ENCODE data around the gene SGSM2. TPM values are rescaled to one million over a fixed set of nuclear protein-coding genes. Genes with fewer than 3 reads are reported as not detected.
A peak's percentile ranks its signal among the peaks of the same experiment; 100 is the strongest.

SGSM2 gene
- total and polyA plus RNA-seq, 2 of the 13 experiments (the other 11 are each of a cell fraction or from before 2014, with no cell fraction given) = 30.4 to 51.3 TPM

DNA sequence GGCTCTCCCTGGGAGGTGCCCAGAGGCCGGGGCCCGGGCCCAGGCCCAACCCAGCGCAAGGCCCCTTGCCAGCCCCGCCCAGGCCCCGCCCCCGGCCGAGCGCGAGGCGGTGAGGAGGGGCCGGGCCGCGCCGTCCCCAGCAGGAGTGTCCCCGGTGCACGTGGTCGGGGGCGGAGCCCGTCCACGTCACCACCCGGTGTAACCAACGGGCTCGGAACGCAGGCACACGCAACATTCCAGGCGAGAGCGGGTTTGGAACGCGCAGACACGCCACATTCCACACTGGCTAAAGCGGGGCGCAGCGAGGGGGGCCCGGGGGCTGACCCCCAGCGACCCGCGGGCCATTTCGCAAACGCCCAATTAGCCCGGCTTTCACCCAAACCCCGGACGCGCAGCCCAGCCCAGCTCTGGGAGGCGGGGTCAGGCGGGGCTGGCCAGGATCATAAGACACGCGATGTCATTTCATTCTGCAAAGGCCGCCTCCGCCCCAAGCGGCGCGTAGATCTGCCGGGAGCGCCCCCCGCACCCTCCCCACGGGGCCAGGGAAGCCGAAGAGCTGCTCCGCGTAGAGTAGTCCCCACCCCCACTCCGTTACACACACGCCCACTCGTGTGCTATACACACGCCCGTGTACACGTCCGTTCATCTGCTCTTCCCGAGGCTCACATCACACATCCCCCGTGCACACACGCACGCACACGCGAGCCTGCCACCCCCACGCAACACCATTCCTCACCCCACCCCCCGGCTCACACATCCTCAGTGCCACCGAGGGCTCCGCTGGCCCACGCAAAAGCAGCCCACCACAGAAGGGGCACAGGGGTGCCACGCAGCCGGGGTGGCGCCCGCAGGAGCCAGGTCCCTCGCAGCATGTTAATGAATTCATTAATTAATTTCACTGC is 62.5 kb downstream of the SGSM2 start (continued):
- TF ChIP-seq, protein P1, sequence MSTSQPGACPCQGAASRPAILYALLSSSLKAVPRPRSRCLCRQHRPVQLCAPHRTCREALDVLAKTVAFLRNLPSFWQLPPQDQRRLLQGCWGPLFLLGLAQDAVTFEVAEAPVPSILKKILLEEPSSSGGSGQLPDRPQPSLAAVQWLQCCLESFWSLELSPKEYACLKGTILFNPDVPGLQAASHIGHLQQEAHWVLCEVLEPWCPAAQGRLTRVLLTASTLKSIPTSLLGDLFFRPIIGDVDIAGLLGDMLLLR (CRISPR knock-in tag; IDR thresholded peaks at IDR 0.05) = peak; percentile 82; the same call in 1 of the 2 replicates
- no peak for TF ChIP-seq FOXP1 (IDR thresholded peaks at IDR 0.05)
- TF ChIP-seq FOXP1 (CRISPR knock-in tag; IDR thresholded peaks at IDR 0.05) = peak; percentile 6; the same call in 1 of the 2 replicates
- peak; percentile 76; the same call in 1 of the 2 replicates for TF ChIP-seq NR2F2 (IDR thresholded peaks at IDR 0.05; ENCODE audit: borderline replicate concordance, low read depth)
- 0 out of 2 replicates have a peak, but pooled peaks have one; percentile 23 for TF ChIP-seq ZNF264 (CRISPR knock-in tag; IDR thresholded peaks at IDR 0.05)
- no peak for TF ChIP-seq HDAC6 (IDR thresholded peaks at IDR 0.05; ENCODE audit: low read depth, low read length)
- TF ChIP-seq HNF4G (IDR thresholded peaks at IDR 0.05; ENCODE audit: borderline replicate concordance, low read depth, low read length) = peak; percentile 7; the same call in 1 of the 2 replicates
- TF ChIP-seq HNF4G (CRISPR knock-in tag; IDR thresholded peaks at IDR 0.05; ENCODE audit: borderline replicate concordance, low read depth) = no peak
- peak; percentile 79 for TF ChIP-seq YEATS4 (CRISPR knock-in tag; IDR thresholded peaks at IDR 0.05; ENCODE audit: borderline replicate concordance)
- peak; percentile 9 for TF ChIP-seq TBL1XR1 (IDR thresholded peaks at IDR 0.05; ENCODE audit: borderline replicate concordance, low read length, partially characterized antibody)
- TF ChIP-seq ZNF746 (CRISPR knock-in tag; IDR thresholded peaks at IDR 0.05) = no peak
- no peak for TF ChIP-seq ZNF121 (CRISPR knock-in tag; IDR thresholded peaks at IDR 0.05)
- TF ChIP-seq PRPF4 (IDR thresholded peaks at IDR 0.05; ENCODE audit: low read depth, low read length, poor library complexity, severe bottlenecking) = no peak
- no peak for TF ChIP-seq ZNF678 (CRISPR knock-in tag; IDR thresholded peaks at IDR 0.05)
- no peak for TF ChIP-seq ZNF703 (CRISPR knock-in tag; IDR thresholded peaks at IDR 0.05; ENCODE audit: borderline replicate concordance)
- no peak for TF ChIP-seq ARNT (IDR thresholded peaks at IDR 0.05)
- no peak for TF ChIP-seq TOE1 (CRISPR knock-in tag; IDR thresholded peaks at IDR 0.05)
- TF ChIP-seq, protein P2, sequence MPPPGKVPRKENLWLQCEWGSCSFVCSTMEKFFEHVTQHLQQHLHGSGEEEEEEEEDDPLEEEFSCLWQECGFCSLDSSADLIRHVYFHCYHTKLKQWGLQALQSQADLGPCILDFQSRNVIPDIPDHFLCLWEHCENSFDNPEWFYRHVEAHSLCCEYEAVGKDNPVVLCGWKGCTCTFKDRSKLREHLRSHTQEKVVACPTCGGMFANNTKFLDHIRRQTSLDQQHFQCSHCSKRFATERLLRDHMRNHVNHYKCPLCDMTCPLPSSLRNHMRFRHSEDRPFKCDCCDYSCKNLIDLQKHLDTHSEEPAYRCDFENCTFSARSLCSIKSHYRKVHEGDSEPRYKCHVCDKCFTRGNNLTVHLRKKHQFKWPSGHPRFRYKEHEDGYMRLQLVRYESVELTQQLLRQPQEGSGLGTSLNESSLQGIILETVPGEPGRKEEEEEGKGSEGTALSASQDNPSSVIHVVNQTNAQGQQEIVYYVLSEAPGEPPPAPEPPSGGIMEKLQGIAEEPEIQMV (CRISPR knock-in tag; IDR thresholded peaks at IDR 0.05; ENCODE audit: low read depth) = no peak; the same call in 1 of the 2 replicates
- TF ChIP-seq FOSL1 (CRISPR knock-in tag; IDR thresholded peaks at IDR 0.05; ENCODE audit: borderline replicate concordance) = no peak
- no peak for TF ChIP-seq LCORL (IDR thresholded peaks at IDR 0.05)
- peak; percentile 90 for TF ChIP-seq LCORL (CRISPR knock-in tag; IDR thresholded peaks at IDR 0.05)
- no peak for TF ChIP-seq ATAD3A (CRISPR knock-in tag; IDR thresholded peaks at IDR 0.05)
- TF ChIP-seq HDAC2 (CRISPR knock-in tag; IDR thresholded peaks at IDR 0.05) = peak; percentile 58; the same call in 1 of the 2 replicates
- TF ChIP-seq PCBP2 (optimal IDR thresholded peaks at IDR 0.05; ENCODE audit: low read depth, low read length, poor library complexity, severe bottlenecking) = no peak
- TF ChIP-seq GATA4 (IDR thresholded peaks at IDR 0.05; ENCODE audit: borderline replicate concordance, low read depth) = no peak
- TF ChIP-seq ZNF616 (CRISPR knock-in tag; IDR thresholded peaks at IDR 0.05; ENCODE audit: low read depth) = peak; percentile 23; the same call in 1 of the 2 replicates
- TF ChIP-seq ZNF496 (CRISPR knock-in tag; IDR thresholded peaks at IDR 0.05; ENCODE audit: insufficient replicate concordance) = no peak
- TF ChIP-seq NCOA1 (CRISPR knock-in tag; IDR thresholded peaks at IDR 0.05) = no peak
- no peak for TF ChIP-seq ZNF660 (CRISPR knock-in tag; IDR thresholded peaks at IDR 0.05; ENCODE audit: borderline replicate concordance, low read depth)
- TF ChIP-seq NR2F6 (IDR thresholded peaks at IDR 0.05) = 0 out of 2 replicates have a peak, but pooled peaks have one; percentile 17
- peak; percentile 73; the same call in 1 of the 2 replicates for TF ChIP-seq NR2F6 (CRISPR knock-in tag; IDR thresholded peaks at IDR 0.05)
- no peak for TF ChIP-seq EZH2 (conservative IDR thresholded peaks at IDR 0.05; ENCODE audit: low read depth, low read length)

Measured in HepG2 (cell line).